ENCODE measurements around the gene C2CD4A.

The C2CD4A gene

GRCh38 chr15:62109982-62110851 is 43.4 kb downstream of the C2CD4A start:
- TF ChIP-seq YY1 (IDR thresholded peaks at IDR 0.05; ENCODE audit: insufficient read depth, insufficient read length) = no peak
- TF ChIP-seq ZNF274 (IDR thresholded peaks at IDR 0.05; ENCODE audit: low read depth, low read length) = no peak
- TF ChIP-seq SUZ12 (IDR thresholded peaks at IDR 0.05; ENCODE audit: extremely low read depth, insufficient read depth, insufficient read length) = no peak
- no peaks in the 10 kb centered on the region for H3K4me1 ChIP-seq (ENCODE audit: insufficient read depth, insufficient read length)
- no peak overlapping the region for H3K4me3 ChIP-seq (ENCODE audit: insufficient read length, low read depth)
- no peak overlapping the region for H3K9ac ChIP-seq (ENCODE audit: insufficient read length, low read depth)
- no peaks in the 10 kb centered on the region for H3K9me3 ChIP-seq (ENCODE audit: insufficient read depth, low read length)
- no peaks in the 10 kb centered on the region for H3K27me3 ChIP-seq (ENCODE audit: insufficient read depth, insufficient read length)
- no peak for DNase-seq (ENCODE audit: low read depth, low spot score)
- no peaks in the 10 kb centered on the region for H3K36me3 ChIP-seq (ENCODE audit: insufficient read depth, insufficient read length, low read length)

DNA sequence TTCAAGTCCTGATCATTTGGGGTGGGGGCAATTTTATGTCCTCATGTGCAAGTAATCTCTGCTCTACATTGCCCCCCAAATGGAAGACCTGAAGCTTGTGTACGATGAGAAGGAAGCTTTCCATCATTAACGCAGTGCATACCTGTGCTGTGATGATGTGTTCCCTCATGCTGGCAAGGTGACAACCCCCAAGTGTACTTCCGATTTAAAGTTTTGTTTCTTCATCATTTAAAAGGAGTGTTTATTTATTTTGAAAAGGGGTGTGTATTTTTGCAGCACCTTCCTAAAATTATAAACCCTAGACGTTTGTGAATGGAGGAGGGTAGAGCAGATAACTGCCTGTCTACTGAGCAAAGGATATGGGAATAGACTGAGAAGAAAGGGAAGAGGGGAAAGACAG is 45.3 kb downstream of the C2CD4A start:
- Histone ChIP-seq H3K9ac (ENCODE audit: insufficient read length, low read depth) (no peak overlapping the region), H3K27me3 (ENCODE audit: insufficient read depth, insufficient read length) (no peaks in the 10 kb centered on the region), H3K9me3 (ENCODE audit: insufficient read depth, low read length) (no peaks in the 10 kb centered on the region), H3K4me1 (ENCODE audit: insufficient read depth, insufficient read length) (no peaks in the 10 kb centered on the region), H3K36me3 (ENCODE audit: insufficient read depth, insufficient read length, low read length) (no peaks in the 10 kb centered on the region), H3K4me3 (ENCODE audit: insufficient read length, low read depth) (no peak overlapping the region)
- DNase-seq (ENCODE audit: low read depth, low spot score) = no peak
- TF ChIP-seq ZNF274 (IDR thresholded peaks at IDR 0.05; ENCODE audit: low read depth, low read length) (no peak), SUZ12 (IDR thresholded peaks at IDR 0.05; ENCODE audit: extremely low read depth, insufficient read depth, insufficient read length) (no peak), YY1 (IDR thresholded peaks at IDR 0.05; ENCODE audit: insufficient read depth, insufficient read length) (no peak)

GRCh38 chr15:62112616-62113593 is 46.1 kb downstream of the C2CD4A start:
- H3K9ac ChIP-seq (ENCODE audit: insufficient read length, low read depth) = no peak overlapping the region
- no peaks in the 10 kb centered on the region for H3K27me3 ChIP-seq (ENCODE audit: insufficient read depth, insufficient read length)
- H3K4me1 ChIP-seq (ENCODE audit: insufficient read depth, insufficient read length) = no peaks in the 10 kb centered on the region
- TF ChIP-seq SUZ12 (IDR thresholded peaks at IDR 0.05; ENCODE audit: extremely low read depth, insufficient read depth, insufficient read length) = no peak
- no peak for TF ChIP-seq ZNF274 (IDR thresholded peaks at IDR 0.05; ENCODE audit: low read depth, low read length)
- no peak for TF ChIP-seq YY1 (IDR thresholded peaks at IDR 0.05; ENCODE audit: insufficient read depth, insufficient read length)
- no peaks in the 10 kb centered on the region for H3K9me3 ChIP-seq (ENCODE audit: insufficient read depth, low read length)
- DNase-seq (ENCODE audit: low read depth, low spot score) = no peak
- H3K4me3 ChIP-seq (ENCODE audit: insufficient read length, low read depth) = no peak overlapping the region
- H3K36me3 ChIP-seq (ENCODE audit: insufficient read depth, insufficient read length, low read length) = no peaks in the 10 kb centered on the region

DNA sequence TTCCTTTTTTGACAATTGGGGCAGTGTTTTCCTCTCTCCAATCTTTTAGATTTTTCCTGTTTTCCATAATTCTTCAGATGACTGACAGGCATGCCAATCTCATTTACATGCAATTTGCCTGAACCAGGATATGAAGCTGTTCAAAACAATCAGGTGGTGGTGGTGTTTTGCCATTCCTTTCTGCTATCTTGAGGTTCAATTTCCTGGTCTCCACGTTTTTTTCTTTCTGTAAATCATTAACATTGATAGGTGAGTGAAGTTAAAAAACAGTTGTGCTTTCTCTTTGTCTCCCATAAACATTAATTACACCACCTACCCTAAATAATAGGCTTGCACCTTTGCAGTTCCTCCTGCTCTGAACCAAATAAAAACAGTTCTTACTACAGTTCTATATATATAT is 49.1 kb downstream of the C2CD4A start:
- Histone ChIP-seq H3K4me3 (ENCODE audit: insufficient read length, low read depth) (no peak overlapping the region), H3K9ac (ENCODE audit: insufficient read length, low read depth) (no peak overlapping the region), H3K9me3 (ENCODE audit: insufficient read depth, low read length) (no peaks in the 10 kb centered on the region), H3K4me1 (ENCODE audit: insufficient read depth, insufficient read length) (no peaks in the 10 kb centered on the region), H3K36me3 (ENCODE audit: insufficient read depth, insufficient read length, low read length) (no peaks in the 10 kb centered on the region), H3K27me3 (ENCODE audit: insufficient read depth, insufficient read length) (no peaks in the 10 kb centered on the region)
- no peak for DNase-seq (ENCODE audit: low read depth, low spot score)
- TF ChIP-seq ZNF274 (IDR thresholded peaks at IDR 0.05; ENCODE audit: low read depth, low read length) = no peak
- no peak for TF ChIP-seq YY1 (IDR thresholded peaks at IDR 0.05; ENCODE audit: insufficient read depth, insufficient read length)
- no peak for TF ChIP-seq SUZ12 (IDR thresholded peaks at IDR 0.05; ENCODE audit: extremely low read depth, insufficient read depth, insufficient read length)

GRCh38 chr15:62118520-62119226 is 51.9 kb downstream of the C2CD4A start:
- no peaks in the 10 kb centered on the region for H3K36me3 ChIP-seq (ENCODE audit: insufficient read depth, insufficient read length, low read length)
- no peaks in the 10 kb centered on the region for H3K9me3 ChIP-seq (ENCODE audit: insufficient read depth, low read length)
- H3K9ac ChIP-seq (ENCODE audit: insufficient read length, low read depth) = no peak overlapping the region
- TF ChIP-seq ZNF274 (IDR thresholded peaks at IDR 0.05; ENCODE audit: low read depth, low read length) (no peak), YY1 (IDR thresholded peaks at IDR 0.05; ENCODE audit: insufficient read depth, insufficient read length) (no peak), SUZ12 (IDR thresholded peaks at IDR 0.05; ENCODE audit: extremely low read depth, insufficient read depth, insufficient read length) (no peak)
- no peaks in the 10 kb centered on the region for H3K4me1 ChIP-seq (ENCODE audit: insufficient read depth, insufficient read length)
- H3K4me3 ChIP-seq (ENCODE audit: insufficient read length, low read depth) = no peak overlapping the region
- no peak for DNase-seq (ENCODE audit: low read depth, low spot score)
- no peaks in the 10 kb centered on the region for H3K27me3 ChIP-seq (ENCODE audit: insufficient read depth, insufficient read length)

- no peaks in the 10 kb centered on the region for H3K27me3 ChIP-seq (ENCODE audit: insufficient read depth, insufficient read length)
- TF ChIP-seq SUZ12 (IDR thresholded peaks at IDR 0.05; ENCODE audit: extremely low read depth, insufficient read depth, insufficient read length) (no peak), ZNF274 (IDR thresholded peaks at IDR 0.05; ENCODE audit: low read depth, low read length) (no peak), YY1 (IDR thresholded peaks at IDR 0.05; ENCODE audit: insufficient read depth, insufficient read length) (no peak)
- no peak overlapping the region for H3K4me3 ChIP-seq (ENCODE audit: insufficient read length, low read depth)
- no peak for DNase-seq (ENCODE audit: low read depth, low spot score)
- no peaks in the 10 kb centered on the region for H3K36me3 ChIP-seq (ENCODE audit: insufficient read depth, insufficient read length, low read length)
- no peak overlapping the region for H3K9ac ChIP-seq (ENCODE audit: insufficient read length, low read depth)
- H3K9me3 ChIP-seq (ENCODE audit: insufficient read depth, low read length) = no peaks in the 10 kb centered on the region
- no peaks in the 10 kb centered on the region for H3K4me1 ChIP-seq (ENCODE audit: insufficient read depth, insufficient read length)
These were observed 52.6 kb downstream of the C2CD4A start for GRCh38 chr15:62119227-62119864.

Data from NT2/D1 (cell line).